Measurements from ENCODE around the gene ADAM23. TPM values are rescaled to one million over a fixed set of nuclear protein-coding genes. Genes with fewer than 3 reads are reported as not detected.

ADAM23 gene
- polyA plus RNA-seq, 1 of the 3 experiments (the other 2 are of a cell fraction) = 3.7 TPM

GRCh38 chr2:206488623-206489022 lies 45.3 kb downstream of the ADAM23 start (continued):
- TF ChIP-seq, protein P1, sequence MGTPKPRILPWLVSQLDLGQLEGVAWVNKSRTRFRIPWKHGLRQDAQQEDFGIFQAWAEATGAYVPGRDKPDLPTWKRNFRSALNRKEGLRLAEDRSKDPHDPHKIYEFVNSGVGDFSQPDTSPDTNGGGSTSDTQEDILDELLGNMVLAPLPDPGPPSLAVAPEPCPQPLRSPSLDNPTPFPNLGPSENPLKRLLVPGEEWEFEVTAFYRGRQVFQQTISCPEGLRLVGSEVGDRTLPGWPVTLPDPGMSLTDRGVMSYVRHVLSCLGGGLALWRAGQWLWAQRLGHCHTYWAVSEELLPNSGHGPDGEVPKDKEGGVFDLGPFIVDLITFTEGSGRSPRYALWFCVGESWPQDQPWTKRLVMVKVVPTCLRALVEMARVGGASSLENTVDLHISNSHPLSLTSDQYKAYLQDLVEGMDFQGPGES (IDR thresholded peaks at IDR 0.05; ENCODE audit: low read depth, low read length) = no peak

GRCh38 chr2:206494061-206494460 lies 50.7 kb downstream of the ADAM23 start:
- H3K4me1 ChIP-seq (ENCODE audit: control insufficient read depth in 1 of 2, insufficient read depth in 2 of 2, low read depth in 1 of 2, low read length in 1 of 2) = no peaks in the 10 kb centered on the region
- H4K20me1 ChIP-seq (ENCODE audit: insufficient read depth) = no peaks in the 10 kb centered on the region
- no peak overlapping the region for H3K9ac ChIP-seq
- no peaks in the 10 kb centered on the region for H3K36me3 ChIP-seq (replicated peaks in 1 of 2; ENCODE audit: control insufficient read depth in 1 of 2, insufficient read depth in 2 of 2, low read length in 1 of 2)
- H3K4me3 ChIP-seq (ENCODE audit: low read depth in 2 of 2, low read length in 1 of 2) = no peak overlapping the region
- H3K9me3 ChIP-seq = no peaks in the 10 kb centered on the region
- H3K27me3 ChIP-seq (ENCODE audit: insufficient read depth) = no peaks in the 10 kb centered on the region
- H3K4me2 ChIP-seq = no peak overlapping the region
- H3K9me2 ChIP-seq = no peaks in the 10 kb centered on the region
- TF ChIP-seq TCF12 (IDR thresholded peaks at IDR 0.05) (no peak), RXRA (IDR thresholded peaks at IDR 0.05; ENCODE audit: borderline replicate concordance, low read depth) (no peak), JUND (IDR thresholded peaks at IDR 0.05) (no peak), GABPA (IDR thresholded peaks at IDR 0.05; ENCODE audit: low read depth) (no peak), SIN3A (IDR thresholded peaks at IDR 0.05; ENCODE audit: borderline replicate concordance, low read depth, low read length) (no peak)
- TF ChIP-seq, protein P2, sequence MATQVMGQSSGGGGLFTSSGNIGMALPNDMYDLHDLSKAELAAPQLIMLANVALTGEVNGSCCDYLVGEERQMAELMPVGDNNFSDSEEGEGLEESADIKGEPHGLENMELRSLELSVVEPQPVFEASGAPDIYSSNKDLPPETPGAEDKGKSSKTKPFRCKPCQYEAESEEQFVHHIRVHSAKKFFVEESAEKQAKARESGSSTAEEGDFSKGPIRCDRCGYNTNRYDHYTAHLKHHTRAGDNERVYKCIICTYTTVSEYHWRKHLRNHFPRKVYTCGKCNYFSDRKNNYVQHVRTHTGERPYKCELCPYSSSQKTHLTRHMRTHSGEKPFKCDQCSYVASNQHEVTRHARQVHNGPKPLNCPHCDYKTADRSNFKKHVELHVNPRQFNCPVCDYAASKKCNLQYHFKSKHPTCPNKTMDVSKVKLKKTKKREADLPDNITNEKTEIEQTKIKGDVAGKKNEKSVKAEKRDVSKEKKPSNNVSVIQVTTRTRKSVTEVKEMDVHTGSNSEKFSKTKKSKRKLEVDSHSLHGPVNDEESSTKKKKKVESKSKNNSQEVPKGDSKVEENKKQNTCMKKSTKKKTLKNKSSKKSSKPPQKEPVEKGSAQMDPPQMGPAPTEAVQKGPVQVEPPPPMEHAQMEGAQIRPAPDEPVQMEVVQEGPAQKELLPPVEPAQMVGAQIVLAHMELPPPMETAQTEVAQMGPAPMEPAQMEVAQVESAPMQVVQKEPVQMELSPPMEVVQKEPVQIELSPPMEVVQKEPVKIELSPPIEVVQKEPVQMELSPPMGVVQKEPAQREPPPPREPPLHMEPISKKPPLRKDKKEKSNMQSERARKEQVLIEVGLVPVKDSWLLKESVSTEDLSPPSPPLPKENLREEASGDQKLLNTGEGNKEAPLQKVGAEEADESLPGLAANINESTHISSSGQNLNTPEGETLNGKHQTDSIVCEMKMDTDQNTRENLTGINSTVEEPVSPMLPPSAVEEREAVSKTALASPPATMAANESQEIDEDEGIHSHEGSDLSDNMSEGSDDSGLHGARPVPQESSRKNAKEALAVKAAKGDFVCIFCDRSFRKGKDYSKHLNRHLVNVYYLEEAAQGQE (IDR thresholded peaks at IDR 0.05; ENCODE audit: low read depth, low read length) = no peak
- ChIA-PET CTCF (interaction anchor here (1.3 kb wide), 1 partner anchor 63 kb away, joined by 3 read pairs; no protein-coding TSS in a partner anchor), POLR2A (no interaction called here)
- no peak overlapping the region for H3K27ac ChIP-seq (ENCODE audit: low read depth in 2 of 2, low read length in 1 of 2)
- H3K79me2 ChIP-seq (ENCODE audit: insufficient read depth) = no peaks in the 10 kb centered on the region
- no peak for DNase-seq
- H3F3A ChIP-seq (replicated peaks; ENCODE audit: insufficient read depth) = no peaks in the 10 kb centered on the region
- WGBS (ENCODE audit: low lambda C conversion rate) = 53% methylated on average over 1 of the region's 1 CpG
- no peak overlapping the region for H2AFZ ChIP-seq (ENCODE audit: low read depth)

DNA sequence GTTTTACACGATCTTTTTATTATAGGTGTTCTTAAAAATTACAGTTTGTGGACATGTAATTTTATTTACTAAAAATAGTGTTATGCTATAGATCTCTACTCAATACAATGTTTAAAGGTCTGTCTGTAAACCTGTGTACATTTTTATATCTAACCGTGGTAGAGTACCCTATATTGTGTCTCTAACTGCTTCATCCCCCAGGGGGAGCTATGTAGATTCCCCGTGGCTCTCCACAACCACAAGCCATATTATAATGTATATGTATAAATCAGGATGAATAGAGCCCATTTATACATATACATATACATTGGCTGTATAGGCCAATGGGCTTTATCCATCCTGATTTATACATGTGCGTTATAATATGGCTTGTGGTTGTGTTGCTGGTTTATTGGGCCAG lies 59.4 kb downstream of the ADAM23 start:
- H3K4me3 ChIP-seq (ENCODE audit: low read depth in 2 of 2, low read length in 1 of 2) = no peak overlapping the region
- H3K27me3 ChIP-seq (ENCODE audit: insufficient read depth) = no peaks in the 10 kb centered on the region
- H3F3A ChIP-seq (replicated peaks; ENCODE audit: insufficient read depth) = no peaks in the 10 kb centered on the region
- TF ChIP-seq, protein P1 (IDR thresholded peaks at IDR 0.05; ENCODE audit: low read depth, low read length) = no peak
- TF ChIP-seq, protein P2 (IDR thresholded peaks at IDR 0.05; ENCODE audit: low read depth, low read length) = no peak
- TF ChIP-seq RAD21 (IDR thresholded peaks at IDR 0.05; ENCODE audit: low read length) = no peak
- TF ChIP-seq, protein P3, sequence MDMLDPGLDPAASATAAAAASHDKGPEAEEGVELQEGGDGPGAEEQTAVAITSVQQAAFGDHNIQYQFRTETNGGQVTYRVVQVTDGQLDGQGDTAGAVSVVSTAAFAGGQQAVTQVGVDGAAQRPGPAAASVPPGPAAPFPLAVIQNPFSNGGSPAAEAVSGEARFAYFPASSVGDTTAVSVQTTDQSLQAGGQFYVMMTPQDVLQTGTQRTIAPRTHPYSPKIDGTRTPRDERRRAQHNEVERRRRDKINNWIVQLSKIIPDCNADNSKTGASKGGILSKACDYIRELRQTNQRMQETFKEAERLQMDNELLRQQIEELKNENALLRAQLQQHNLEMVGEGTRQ (IDR thresholded peaks at IDR 0.05; ENCODE audit: borderline replicate concordance, low read depth, low read length) = no peak
- no peak overlapping the region for H3K9ac ChIP-seq
- no peak overlapping the region for H3K27ac ChIP-seq (ENCODE audit: low read depth in 2 of 2, low read length in 1 of 2)
- H3K9me3 ChIP-seq = no peaks in the 10 kb centered on the region
- H3K36me3 ChIP-seq (replicated peaks in 1 of 2; ENCODE audit: control insufficient read depth in 1 of 2, insufficient read depth in 2 of 2, low read length in 1 of 2) = no peaks in the 10 kb centered on the region
- H2AFZ ChIP-seq (ENCODE audit: low read depth) = no peak overlapping the region
- no peaks in the 10 kb centered on the region for H3K4me1 ChIP-seq (ENCODE audit: control insufficient read depth in 1 of 2, insufficient read depth in 2 of 2, low read depth in 1 of 2, low read length in 1 of 2)
- no peaks in the 10 kb centered on the region for H3K9me2 ChIP-seq
- ChIA-PET POLR2A (no interaction called here), CTCF (no interaction called here)
- no peaks in the 10 kb centered on the region for H3K79me2 ChIP-seq (ENCODE audit: insufficient read depth)
- H3K4me2 ChIP-seq = no peak overlapping the region
- 64% methylated on average over 4 of the region's 4 CpGs for WGBS (ENCODE audit: low lambda C conversion rate)
- no peaks in the 10 kb centered on the region for H4K20me1 ChIP-seq (ENCODE audit: insufficient read depth)
- DNase-seq = no peak

Measured in SK-N-SH (cell line).